Upper lobe of left lung (tissue), 4 donors: ENCODE results near the gene EGFR.

Experiments
- CTCF ChIP-seq, 6 experiments: fragments of 450-650 bp in 4 of 6; fragments of 200-600 bp in 2 of 6; sonication (generic) in 2 of 6; IDR thresholded peaks; one replicate each; pipeline ENCODE4 v1.5.1; 2016 to 2019; ENCODE audit warnings: antibody characterized with exemption in 6 of 6
- EP300 ChIP-seq, 4 donors: sonication (generic); formaldehyde crosslinking; IDR thresholded peaks; one replicate each; pipeline ENCODE4 v1.5.1; 2017; ENCODE audit warnings: antibody characterized with exemption in 4 of 4, control low read depth in 2 of 4
- POLR2A ChIP-seq, 4 donors: fragments of 450-650 bp; IDR thresholded peaks; one replicate each; pipeline ENCODE4 v1.5.1; 2016 to 2017; ENCODE audit warnings: antibody characterized with exemption in 4 of 4, mild to moderate bottlenecking in 2 of 4

GRCh38 chr7:55246171-55246570, 227.4 kb downstream of the EGFR start:
- no peak for TF ChIP-seq POLR2A (IDR thresholded peaks at IDR 0.05)
- no peak for TF ChIP-seq CTCF (IDR thresholded peaks at IDR 0.05)
- no peak for TF ChIP-seq EP300 (IDR thresholded peaks at IDR 0.05)
